HG03575 (cell line): ENCODE results near the gene MAGEA9B.
"Not testable (repeated sequence)": the region's sequence is repeated elsewhere in the genome, so short reads cannot be mapped to it uniquely, and the experiment has no call there.

Experiments used
- ATAC-seq: cut with Tn5 transposase; IDR thresholded peaks from one replicate; pipeline ENCODE4 v1.9.1; 2021; ENCODE audit not compliant: unreplicated experiment, insufficient number of reproducible peaks, low FRiP score; ENCODE audit errors: extremely low read depth

Gene MAGEA9B, protein sequence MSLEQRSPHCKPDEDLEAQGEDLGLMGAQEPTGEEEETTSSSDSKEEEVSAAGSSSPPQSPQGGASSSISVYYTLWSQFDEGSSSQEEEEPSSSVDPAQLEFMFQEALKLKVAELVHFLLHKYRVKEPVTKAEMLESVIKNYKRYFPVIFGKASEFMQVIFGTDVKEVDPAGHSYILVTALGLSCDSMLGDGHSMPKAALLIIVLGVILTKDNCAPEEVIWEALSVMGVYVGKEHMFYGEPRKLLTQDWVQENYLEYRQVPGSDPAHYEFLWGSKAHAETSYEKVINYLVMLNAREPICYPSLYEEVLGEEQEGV

DNA sequence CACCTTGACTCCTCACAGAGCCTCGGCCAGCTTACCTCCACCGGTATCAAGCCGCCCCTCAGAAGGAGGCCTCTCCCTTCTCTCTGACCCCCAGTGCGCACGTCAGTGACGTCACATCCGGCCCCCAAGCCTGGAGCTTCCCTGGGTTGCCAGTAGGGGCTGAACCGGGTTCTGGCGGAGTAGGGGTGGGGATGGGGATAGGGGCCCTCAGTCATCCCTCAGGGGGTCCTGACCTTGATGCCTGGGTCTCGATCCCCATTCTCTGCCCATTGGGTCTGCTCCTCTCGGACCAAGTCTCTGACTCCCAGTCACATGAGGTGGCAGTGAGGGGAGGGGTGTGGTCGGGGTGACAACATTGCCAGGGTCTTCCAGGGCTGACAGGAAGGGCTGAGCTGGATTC is at the start of gene MAGEA9B:
TSS of gene MAGEA9B (minus strand) at position 101 of the 400 bp plus-strand sequence. CDS start 4,280 bp downstream, outside the sequence.
- not testable (repeated sequence) for ATAC-seq

DNA sequence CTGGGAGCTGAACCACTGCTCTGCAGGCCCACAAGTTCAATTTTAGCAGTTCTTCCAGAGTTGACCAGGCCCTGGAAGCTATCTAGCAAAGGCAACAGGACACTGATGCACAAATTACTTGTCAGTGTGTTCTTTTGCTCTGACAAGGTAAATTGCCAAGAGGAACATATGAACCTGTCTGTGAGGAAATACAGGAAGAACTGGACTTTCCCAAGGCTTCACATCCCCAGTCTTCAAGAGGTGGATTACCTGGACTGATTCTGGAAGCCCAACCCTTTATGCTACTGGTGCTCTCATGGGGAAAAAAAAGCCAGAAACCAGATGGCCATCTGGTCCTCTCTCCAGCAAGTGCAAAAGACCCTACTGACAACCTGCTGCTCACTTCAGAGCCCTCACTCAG is 46.3 kb upstream of the MAGEA9B start:
- no peak for ATAC-seq

DNA sequence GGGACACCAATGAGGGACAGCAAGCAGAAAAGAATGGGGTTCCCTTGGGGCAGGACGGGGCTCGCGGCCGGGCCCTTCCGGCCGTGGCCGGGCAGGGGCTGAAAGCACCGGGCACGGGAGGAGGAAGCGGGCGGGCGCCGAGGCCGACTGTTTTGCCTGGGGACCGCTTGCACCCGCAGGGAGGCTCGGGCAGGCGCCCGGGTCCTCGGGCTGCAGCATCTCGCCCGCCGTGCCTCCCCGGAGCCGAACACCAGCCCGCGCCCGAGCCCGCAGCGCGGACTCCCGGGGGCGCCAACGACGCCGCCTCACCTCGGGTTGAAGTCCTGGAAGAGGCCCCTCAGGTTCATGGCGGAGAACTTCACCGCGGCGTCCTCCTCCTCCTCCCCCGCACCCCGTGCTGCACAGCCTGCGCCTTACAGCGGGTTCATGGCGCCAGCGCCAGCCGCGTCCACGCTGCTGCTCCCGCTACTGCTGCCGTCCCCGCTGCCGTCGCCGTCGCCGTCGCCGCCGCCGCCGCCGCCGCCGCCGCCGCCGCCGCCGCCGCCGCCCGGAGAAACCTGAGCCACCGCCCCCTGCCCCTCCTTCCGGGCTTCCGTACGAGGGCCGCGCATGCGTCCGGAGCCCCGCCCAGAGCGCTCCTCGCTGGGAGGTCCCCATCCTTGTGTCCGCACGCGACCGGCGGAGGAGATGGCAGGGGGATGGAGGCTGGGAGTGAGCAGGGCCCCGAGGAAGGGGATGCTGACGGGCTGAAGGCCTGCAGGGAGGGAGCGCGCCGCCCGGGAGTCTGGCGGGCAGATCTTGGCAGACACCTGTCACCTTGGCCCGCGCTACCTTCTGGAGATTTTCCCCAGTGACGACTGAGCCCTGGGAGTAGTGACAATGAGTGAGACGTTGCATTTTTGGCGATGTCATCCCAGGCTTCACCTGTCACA is 44.2 kb upstream of the MAGEA9B start, which contains the start of gene TMEM185A:
TSS of gene TMEM185A (minus strand) at position 559 of the 932 bp plus-strand sequence. CDS start at position 347, 212 bp downstream.
- ATAC-seq: no peak

DNA sequence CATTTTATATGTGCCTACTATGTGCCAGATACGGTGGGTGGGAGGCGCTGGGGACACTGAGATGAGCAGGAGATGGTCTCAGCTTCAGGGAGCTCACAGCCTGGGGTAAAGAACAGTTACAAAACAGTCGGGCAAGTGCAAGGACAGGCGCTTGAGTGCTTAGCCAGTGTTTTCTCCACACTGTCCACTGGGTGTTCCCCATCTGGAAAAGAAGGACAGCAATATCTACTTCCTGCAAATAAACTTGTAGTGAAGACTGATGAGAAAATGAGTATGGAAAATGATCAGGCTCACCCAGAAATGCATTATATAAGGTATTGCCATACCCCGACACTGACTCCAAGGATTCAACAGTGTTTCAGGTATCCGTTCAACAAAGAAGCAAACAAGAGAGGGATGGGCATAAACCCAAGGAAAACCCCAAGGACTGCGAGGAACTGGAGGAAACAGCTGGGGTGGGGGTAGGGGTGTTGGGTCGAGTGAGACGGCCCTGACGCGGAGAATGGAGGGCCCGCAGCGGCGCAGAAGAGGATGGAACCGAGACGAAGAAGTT is 43.5 kb upstream of the MAGEA9B start:
- ATAC-seq: no peak

DNA sequence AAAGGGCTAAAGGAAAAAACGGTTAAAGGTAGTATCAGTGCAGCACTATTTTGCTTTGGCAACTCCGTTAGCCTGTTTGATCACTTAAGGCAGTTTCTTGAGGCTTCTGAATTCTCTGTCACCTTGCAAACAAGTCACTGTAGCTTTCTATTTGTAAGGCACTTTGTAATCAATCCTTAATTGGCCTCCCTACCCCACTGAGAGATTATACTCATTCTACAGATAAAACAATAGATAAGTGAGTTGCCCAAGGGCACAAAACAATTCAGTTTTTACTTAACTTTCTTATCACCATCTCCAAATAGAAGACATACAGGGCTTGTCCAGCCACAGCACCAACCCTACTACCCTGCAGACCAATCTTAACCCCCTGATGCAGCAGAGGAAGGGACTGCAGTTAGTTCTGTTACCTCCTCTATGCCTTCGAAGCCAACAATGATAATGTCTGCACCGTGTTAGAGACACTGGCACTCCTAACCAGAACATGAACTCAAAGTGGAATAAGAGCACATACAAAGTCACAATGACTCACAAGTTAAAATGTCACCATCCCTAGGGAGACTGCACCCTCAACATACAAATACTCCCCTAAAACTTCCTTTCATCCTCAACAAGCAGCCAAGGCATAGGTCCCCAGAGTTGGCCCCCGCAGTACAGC is 42.6 kb upstream of the MAGEA9B start:
- ATAC-seq: no peak

DNA sequence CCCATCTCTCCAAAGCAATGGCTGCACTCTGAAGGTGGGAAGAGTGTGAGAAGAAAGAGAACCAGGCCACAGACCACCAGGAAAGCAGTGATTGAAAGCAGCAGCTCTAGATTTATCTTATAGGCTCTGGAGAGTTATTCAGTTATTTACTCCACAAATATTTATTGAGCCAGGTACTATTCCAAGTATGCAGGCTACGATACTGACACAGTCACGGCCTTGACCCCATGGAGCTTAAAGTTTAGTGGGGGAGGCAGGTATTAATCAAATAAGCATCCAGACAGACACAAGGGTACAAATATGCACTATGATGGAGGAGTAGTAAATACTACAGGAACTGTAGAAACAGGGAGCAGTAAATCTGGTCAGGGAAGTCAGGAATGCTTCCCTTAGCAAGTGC is 41.5 kb upstream of the MAGEA9B start:
- ATAC-seq: no peak

DNA sequence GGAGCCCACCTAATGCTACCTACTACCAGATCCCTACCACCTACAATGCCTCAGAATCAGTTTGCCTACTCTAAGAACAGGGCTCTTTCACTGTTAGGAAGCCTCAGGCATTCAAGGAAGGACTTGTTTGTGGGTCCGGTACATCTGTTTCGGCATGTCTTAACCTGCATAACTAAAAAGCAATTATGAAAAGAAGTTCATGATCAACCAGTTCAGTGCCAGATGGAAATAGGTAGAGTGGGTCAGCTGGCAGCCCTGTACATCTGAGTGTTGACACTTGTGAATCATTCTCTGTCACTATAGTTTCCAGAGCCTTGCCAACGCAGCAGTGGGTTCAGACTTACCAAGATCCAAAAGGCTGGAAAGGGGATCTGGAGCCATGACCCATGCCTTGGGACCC is 41.0 kb upstream of the MAGEA9B start:
- no peak for ATAC-seq

DNA sequence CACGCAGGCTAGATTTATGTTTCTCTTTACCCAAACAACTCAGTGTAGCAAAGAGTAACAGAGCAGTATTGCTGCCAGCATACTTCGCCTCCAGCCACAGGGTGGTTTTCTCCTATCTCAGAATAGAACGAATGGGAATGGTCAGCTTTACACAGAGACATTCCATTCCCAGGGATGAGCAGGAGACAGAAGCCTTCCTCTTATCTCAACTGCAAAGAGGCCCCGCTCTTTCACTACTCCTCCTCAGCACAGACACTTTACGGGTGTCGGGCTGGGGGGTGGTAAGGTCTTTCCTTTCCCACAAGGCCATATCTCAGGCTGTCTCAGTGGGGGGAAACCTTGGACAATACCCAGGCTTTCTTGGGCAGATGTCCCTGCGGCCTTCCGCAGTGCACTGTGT is 39.6 kb upstream of the MAGEA9B start:
- not testable (repeated sequence) for ATAC-seq

DNA sequence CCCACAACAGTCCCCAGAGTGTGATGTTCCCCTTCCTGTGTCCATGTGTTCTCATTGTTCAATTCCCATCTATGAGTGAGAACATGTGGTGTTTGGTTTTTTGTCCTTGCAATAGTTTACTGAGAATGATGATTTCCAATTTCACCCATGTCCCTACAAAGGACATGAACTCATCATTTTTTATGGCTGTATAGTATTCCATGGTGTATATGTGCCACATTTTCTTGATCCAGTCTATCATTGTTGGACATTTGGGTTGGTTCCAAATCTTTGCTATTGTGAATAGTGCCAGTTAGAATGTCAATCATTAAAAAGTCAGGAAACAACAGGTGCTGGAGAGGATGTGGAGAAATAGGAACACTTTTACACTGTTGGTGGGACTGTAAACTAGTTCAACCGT is 32.4 kb upstream of the MAGEA9B start:
- not testable (repeated sequence) for ATAC-seq

DNA sequence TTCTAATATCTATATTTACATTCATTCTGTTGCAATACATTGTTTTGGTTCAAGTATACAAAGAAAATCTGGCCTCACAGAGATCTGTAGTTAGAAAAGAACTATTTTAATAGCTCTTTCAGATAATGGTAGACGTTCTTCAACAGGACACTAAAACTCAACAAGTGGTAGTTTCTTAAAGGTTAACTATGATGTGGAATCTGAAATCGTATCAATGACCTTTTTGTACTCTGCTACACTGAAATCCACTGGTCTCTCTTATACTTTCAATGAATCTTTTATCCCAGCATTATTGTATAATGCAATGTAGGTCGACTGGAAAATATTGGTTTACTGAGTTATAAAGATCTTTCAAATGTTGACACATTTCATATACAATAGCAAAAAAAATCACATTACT is 31.6 kb upstream of the MAGEA9B start:
- ATAC-seq: no peak

DNA sequence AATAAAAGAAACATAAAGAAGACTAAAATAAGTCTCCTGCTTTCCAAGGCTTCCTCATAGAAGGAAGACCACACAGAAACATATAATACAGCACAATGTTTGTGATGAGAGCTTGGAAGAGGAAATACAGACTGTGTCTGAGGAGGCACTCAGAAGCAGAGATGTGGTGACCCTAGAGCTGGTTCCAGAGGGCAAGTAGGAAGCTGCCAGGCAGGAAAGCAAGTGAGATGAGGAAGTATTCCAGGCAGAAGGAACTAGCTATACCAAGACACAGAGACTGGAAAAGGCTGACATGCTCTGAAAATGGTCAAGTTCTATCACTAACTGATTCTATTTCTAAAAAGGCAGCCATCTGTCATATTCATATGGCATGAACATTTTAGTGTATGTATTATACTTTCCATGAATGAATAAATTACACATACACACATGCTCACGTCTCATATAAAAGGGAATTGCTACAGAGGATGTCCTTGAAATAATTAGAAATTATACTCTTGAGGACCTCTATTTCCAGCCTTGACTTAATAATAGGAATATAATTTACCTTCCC is 24.4 kb upstream of the MAGEA9B start:
- ATAC-seq: no peak

DNA sequence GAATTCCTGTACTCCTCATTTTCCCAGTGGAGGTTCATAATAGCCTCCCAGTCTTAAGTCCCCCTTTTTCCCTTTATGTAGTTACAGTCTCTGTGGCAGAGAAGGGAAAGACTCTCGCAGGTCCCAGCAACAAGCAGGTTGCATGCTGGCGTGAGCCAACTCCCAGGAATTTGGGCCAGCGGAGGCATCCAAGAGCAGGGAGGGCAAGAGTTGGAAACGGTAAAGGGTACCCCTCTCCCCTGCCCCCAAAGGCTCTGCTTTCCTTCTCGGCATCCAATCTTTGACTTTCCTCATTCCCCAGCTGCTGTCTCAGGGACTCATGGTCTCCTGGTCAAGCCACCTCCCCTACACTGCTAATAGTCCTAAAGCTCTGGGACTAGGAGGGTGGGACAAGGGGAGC is 23.3 kb upstream of the MAGEA9B start:
- no peak for ATAC-seq

DNA sequence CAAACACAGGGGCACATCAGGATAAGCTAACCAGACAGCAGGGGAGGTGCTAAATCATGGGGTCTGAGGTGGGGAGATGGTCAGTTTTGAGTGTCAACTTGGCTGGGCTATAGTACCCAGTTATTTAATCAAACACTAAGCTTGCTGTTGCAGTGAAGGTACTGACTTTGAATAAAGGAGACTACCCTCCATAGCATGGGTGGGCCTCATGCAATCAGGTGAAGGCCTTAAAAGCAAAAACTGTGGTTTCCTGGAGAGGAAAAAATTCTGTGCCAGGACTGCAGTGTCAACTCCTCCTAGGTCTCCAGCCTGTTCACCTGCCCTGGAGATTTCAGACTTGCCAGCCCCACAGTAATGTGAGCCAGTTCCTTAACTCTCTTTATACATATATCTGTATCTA is 20.4 kb upstream of the MAGEA9B start:
- ATAC-seq: no peak

DNA sequence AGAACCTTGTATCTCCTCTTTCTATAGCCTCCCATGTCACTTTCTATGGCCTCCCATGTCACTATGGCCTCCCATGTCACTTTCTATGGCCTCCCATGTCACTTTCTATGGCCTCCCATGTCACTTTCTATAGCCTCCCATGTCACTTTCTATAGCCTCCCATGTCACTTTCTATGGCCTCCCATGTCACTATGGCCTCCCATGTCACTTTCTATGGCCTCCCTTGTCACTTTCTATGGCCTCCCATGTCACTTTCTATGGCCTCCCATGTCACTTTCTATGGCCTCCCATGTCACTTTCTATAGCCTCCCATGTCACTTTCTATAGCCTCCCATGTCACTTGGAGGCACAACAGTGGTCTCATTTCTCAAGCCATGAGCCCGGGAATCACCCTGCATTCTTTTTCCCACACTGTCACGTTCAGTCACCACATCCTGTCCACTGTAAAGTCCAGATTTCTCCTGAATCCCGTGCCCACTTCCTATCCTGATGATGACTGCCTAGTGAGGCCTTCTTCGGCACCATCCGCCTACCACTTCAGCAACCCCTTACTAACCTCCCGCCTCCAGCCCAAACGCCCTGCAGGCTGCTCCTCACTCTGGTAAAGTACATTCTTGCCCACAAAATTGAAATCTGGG is 18.1 kb upstream of the MAGEA9B start:
- not testable (repeated sequence) for ATAC-seq

DNA sequence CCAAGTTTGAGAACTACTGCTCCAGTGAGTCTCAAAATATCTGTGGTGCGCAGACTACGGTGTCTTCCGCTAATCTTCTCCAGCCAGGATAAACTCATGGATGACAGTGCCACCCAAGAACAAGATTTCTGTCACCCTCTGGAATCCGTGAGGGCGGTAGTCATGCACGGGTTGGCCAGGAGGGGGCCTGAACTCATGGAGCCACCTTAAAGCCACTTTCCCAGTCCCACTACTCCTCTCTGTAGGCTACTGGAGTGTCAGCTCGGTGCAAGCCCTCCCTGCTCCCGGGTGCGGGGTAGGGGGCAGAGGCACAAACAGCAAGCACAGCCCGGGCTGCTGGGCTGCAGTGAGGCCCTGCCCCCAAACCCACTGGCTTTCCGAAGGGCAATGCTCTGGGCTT is 11.3 kb upstream of the MAGEA9B start:
- not testable (repeated sequence) for ATAC-seq

DNA sequence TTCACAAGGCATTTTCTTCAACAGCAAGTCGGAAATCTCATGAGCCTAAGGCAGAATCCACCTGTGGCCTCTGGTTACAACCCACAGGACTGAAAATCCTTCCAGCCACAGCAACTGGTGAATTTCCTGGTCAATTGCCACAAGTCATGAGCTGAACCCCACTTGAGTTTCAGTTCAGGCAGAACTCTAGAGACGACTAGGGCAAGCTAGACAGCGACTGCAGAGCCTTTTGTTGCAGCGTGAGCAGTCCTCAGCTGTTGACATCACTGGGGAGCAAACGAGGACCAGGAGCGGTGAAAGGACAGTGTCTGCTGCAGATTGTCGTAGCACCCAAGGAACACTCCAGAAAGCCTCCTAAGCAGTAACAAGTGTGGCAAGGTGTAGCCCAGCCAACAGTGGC is 8.7 kb upstream of the MAGEA9B start:
- ATAC-seq: not testable (repeated sequence)

DNA sequence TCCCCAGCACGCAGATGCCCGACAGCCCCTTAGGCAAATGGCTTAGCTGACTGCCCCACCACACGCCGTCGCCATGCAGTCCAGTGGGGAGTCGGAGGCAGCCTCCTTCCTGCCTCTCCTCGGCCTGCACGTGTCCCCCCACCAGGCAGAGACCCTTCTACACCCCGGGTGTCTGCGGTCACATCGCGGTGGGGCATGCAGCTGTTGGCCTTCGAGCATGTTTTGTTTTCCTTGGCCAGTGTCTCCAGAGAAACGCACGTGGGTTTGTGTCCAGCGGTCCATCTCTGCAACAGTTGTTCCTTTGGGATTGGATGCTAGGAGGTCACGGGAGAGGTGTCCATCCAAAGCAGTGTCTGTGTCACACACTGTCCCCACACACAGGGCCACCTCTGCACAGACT is 8.0 kb upstream of the MAGEA9B start, which contains the start of gene HSFX2:
TSS of gene HSFX2 (minus strand) at position 101 of the 400 bp plus-strand sequence. CDS start 614 bp downstream, outside the sequence.
- ATAC-seq: not testable (repeated sequence)

DNA sequence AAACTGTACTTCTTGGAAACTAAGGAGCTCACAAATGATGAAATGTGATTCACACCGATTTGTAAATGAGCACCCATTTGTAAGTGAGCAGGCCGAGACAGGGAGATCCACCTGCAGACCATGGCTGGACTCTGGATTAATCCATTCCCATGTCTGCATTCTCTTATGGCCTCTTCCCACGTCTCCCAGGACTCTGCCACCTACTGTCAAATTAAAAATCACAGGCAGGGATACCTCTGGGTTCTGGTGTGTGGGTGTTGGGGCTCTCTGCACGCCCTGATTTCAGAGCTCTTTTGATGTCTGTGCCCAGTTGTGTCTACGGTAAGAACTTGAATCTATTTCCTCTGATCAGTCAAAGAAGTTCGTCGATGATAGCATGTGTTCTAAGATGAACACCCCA is 3.7 kb upstream of the MAGEA9B start:
- not testable (repeated sequence) for ATAC-seq
